HG03196 (cell line): Measurements from ENCODE around the gene FBXO39.
"Not testable (repeated sequence)": the region's sequence is repeated elsewhere in the genome, so short reads cannot be mapped to it uniquely, and the experiment has no call there.

ENCODE experiments used
- ATAC-seq: cut with Tn5 transposase; IDR thresholded peaks from one replicate; pipeline ENCODE4 v1.9.1; 2021; ENCODE audit not compliant: unreplicated experiment

Gene FBXO39

GRCh38 chr17:6789146-6789545, 13.1 kb downstream of the FBXO39 start:
- no peak for ATAC-seq

- ATAC-seq, result no peak
Measured at GRCh38 chr17:6793748-6794493, 17.9 kb downstream of the FBXO39 start.

DNA sequence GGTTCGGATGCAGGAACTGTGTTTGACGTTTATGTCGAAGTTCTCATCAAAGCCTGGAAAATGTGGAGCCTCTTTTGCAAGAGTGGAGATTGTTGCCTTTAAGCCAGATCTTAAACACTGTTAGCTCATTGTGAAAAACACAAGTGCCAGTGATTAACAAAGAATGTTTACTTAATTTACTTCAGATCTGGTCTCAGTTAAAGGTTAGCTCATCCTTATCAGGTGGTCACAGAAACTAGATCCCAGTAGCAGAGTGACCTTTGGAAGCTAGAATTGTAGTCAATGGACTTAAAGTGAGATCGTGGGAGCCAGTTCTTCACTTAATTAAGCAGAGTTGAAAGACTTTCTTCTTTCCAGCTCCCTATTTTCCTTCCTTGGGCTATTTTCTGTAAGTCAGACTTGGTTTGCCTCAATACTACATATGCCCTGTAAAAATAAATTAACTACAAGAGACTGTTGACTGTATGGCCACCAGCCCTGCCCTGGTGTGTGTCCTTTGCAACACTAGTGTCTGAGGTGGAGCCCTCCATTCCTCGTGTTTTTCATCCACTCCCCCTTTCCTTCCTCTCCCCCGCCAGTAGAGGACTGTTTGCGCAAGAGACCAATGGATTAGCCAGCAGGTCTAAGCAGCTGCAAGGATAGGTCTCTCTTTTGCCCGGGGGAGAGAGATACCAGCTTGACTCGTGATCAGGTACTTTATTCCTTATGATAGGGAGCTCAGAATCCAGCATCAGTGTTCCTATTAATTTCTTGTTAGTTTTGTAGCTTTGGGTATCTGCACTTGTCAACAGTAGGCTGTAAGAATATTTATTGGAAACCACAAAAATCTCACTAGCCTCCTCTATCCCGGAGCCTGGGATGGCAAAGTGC, 20.2 kb downstream of the FBXO39 start:
- ATAC-seq, result no peak

- ATAC-seq, result no peak
Measured at GRCh38 chr17:6796887-6797490, 21.0 kb downstream of the FBXO39 start.

GRCh38 chr17:6797718-6798351, 21.8 kb downstream of the FBXO39 start:
- ATAC-seq, result no peak

DNA sequence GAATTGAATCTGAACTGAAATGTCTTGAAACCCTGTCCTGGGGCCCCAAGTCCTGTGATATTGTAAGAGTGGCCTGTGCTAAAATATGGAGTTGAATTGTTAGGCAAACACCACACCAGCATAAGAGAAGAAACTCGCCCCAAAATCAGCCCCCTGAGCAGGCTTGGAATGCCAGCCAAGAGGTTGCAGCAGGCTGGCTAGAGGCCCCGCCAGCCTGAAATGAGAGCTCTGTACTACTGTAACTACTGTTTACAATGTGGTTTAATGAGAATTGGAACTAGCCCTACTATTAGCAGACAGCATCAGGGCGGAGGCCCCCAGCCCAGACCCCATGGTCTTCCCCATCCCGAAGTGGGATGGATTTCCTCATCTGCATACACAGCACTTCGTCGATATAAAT, 23.7 kb downstream of the FBXO39 start:
- no peak for ATAC-seq

DNA sequence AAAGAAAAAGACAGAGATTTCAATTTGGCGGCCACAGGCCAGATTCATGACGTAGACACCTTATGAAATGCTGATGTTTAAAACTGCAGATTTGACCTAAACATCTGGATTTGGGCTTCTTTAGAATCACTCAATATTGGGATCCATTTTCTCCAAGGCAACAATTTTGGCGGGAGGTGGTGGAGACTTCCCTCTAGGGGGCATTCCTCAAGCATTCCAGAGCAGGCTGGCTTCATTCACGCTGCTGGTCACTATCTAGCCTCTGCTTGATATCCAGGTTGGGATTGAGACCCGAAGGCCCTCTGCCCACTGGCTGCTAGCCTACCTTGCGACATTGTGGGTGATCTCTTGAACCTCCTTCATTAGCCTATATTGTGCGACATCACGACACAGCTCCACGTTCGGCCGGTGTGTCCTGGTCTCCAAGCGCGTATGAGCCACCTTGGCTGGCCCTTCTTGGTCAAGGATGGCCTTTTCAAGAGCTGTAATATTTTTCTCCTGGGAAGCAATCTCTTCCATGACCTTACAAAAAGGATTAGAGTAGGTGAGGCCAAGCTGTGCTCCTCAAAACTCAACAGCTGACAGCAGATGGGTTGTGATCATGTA, 24.5 kb downstream of the FBXO39 start:
- ATAC-seq, result no peak

DNA sequence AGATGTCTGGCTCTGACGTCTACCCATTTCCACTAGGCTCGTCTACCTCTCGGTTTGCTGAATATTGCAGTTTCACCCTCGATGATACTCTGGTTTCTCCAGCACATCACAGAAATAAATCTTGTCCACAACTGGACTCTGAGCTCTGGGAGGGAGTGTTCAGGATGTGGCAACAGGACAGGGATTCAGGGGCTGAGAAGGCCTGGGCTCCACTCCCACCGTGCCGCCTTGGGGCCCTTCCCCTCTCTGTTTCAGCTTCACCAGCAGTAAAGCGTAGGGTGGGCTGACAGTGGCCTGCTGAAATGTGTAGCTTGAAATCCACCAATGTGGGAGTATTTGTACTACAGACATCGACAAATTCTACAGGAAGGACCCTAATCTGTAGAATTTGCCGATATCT, 35.5 kb downstream of the FBXO39 start:
- no peak for ATAC-seq

- no peak for ATAC-seq
Measured at GRCh38 chr17:6812295-6812694, 36.3 kb downstream of the FBXO39 start.

DNA sequence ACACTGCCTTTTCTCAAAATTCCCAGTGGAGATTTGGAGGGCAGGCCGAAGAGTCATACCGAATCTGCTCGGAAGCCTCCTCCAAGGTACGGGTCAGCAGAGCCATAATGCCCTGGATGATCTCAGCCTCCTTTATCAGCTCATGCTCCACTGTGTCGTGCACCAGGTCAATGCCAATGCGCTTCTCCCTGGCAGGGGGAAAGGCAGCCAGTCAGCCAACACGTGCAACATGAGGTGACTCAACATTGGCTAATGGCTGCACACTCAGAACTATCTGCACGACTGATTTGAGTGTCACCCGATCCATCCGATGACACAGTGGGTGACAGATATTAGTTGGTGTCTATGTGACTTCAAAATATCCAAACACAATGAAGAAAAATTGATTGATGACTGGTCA, 39.8 kb downstream of the FBXO39 start:
- no peak for ATAC-seq

DNA sequence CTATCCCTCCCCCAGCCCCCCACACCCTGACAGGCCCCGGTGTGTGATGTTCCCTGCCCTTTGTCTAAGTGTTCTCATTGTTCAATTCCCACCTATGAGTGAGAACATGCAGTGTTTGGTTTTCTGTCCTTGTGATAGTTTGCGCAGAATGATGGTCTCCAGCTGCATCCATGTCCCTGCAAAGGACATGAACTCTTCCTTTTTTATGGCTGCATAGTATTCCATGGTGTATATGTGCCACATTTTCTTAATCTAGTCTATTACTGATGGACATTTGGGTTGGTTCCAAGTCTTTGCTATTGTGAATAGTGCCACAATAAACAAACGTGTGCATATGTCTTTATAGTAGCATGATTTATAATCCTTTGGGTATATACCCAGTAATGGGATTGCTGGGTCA, 40.4 kb downstream of the FBXO39 start:
- not testable (repeated sequence) for ATAC-seq

- ATAC-seq, result no peak
Measured at GRCh38 chr17:6818938-6819337, 42.9 kb downstream of the FBXO39 start.

DNA sequence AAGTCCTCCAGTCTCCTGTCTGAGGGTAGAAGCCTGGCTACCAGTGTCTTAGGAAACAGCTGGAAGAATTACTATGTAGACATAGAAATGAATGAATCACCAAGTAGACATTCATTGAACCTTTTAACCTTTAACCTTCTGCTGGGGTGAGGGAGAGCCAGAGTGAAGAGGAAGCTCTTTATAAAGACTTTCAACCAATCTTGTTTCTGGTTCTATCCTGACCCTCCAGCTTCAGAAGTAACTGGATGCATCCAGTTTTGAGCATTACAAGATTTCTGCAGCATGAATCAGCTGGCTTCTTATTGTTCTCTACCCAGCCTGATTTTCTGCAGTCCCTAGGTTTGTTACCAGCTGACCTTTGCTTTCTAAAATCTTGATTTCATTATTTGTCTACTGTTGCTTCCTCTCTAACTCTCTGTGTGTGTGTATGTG, 47.0 kb downstream of the FBXO39 start:
- ATAC-seq, result no peak

DNA sequence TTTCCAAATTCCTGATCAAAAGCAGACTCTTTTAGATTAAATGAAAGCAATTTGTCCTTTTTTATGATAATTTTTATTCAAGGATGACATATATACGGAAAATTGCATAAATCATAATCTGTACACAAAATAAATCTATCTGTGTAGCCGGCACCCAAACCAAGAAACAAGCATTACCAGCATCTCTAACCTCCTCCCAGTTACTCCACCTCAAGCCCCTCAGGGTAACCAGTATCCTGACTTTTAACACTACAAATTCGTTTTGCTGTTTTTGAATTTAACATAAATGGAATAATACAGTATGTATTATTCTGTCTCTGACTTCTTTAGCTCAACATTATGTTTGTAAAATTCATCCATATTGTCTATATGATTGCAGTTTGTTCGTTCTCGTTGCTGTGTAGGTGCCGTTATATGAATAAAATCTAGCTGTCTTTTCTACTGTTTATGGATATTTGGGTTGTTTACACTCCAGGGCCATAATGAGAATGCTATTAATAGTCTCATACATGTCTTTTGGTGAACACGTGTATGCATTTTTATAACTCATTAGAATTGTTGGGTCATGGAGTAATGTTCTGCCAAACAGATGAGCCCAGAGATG, 54.5 kb downstream of the FBXO39 start:
- ATAC-seq, result no peak

- ATAC-seq, result no peak
Measured at GRCh38 chr17:6831661-6832263, 55.7 kb downstream of the FBXO39 start, which contains the start of gene TEKT1. Gene TEKT1 (minus strand): TSS chr17:6831729. CDS start chr17:6830376, 1,353 bp downstream.
